ENCODE measurements around the gene CYP51A1. TPM values are rescaled to one million over a fixed set of nuclear protein-coding genes. Genes with fewer than 3 reads are reported as not detected.
"Not testable (repeated sequence)": the region's sequence is repeated elsewhere in the genome, so short reads cannot be mapped to it uniquely, and the experiment has no call there.

Gene CYP51A1
- total RNA-seq, 1 donor from 2014 or later = 196 TPM

DNA sequence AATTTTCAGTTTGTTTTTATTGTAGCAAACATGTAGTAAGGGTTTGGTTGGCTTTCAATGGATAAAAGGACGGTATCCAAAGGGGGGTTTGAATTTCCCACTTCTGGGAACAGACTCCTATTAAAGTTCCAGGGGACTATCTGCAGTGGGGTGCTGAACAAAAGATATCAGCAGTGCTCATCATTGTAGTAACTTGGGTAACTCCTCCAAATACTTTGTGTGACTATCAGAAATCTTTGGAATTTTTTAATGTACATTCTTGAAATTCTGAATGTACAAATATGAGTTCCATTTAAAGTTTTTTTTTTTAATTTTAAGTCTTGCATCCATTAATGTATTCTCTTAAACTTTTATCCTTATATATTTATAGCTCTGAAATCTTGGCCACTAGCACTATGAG lies 42.1 kb downstream of the CYP51A1 start:
- TF ChIP-seq CTCF (conservative IDR thresholded peaks at IDR 0.05) = no peak
- peaks cover 25% of the 10 kb centered on the region for H3K36me3 Mint-ChIP-seq (ENCODE audit: low read depth)
- DNase-seq (ENCODE audit: low read depth, low spot score) = no peak
- no peaks in the 10 kb centered on the region for H3K27me3 Mint-ChIP-seq (ENCODE audit: low read depth)
- no peak overlapping the region for H3K4me3 Mint-ChIP-seq
- H3K9me3 Mint-ChIP-seq = peaks cover 10% of the 10 kb centered on the region
- H3K27ac Mint-ChIP-seq (ENCODE audit: unreplicated experiment) = no peak overlapping the region
- H3K4me1 Mint-ChIP-seq = no peaks in the 10 kb centered on the region

GRCh38 chr7:92088266-92088665 lies 46.0 kb downstream of the CYP51A1 start:
- no peak overlapping the region for H3K4me3 Mint-ChIP-seq
- DNase-seq (ENCODE audit: low read depth, low spot score) = no peak
- H3K27ac Mint-ChIP-seq (ENCODE audit: unreplicated experiment) = no peak overlapping the region
- H3K9me3 Mint-ChIP-seq = peaks cover 14% of the 10 kb centered on the region
- no peaks in the 10 kb centered on the region for H3K27me3 Mint-ChIP-seq (ENCODE audit: low read depth)
- H3K36me3 Mint-ChIP-seq (ENCODE audit: low read depth) = peaks cover 43% of the 10 kb centered on the region
- no peaks in the 10 kb centered on the region for H3K4me1 Mint-ChIP-seq
- TF ChIP-seq CTCF (conservative IDR thresholded peaks at IDR 0.05) = no peak

DNA sequence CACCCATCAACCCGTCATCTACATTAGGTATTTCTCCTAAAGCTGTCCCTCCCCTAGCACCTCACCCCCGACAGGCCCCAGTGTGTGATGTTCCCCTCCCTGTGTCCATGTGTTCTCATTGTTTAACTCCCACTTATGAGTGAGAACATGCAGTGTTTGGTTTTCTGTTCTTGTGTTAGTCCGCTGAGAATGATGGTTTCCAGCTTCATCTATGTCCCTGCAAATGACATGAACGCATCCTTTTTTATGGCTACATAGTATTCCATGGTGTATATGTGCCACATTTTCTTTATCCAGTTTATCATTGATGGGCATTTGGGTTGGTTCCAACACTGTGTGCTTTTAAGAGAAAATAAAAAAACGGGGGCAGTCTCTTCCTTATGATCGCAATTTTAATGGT lies 50.4 kb downstream of the CYP51A1 start:
- not testable (repeated sequence) for DNase-seq (ENCODE audit: low read depth, low spot score); H3K4me3 Mint-ChIP-seq; H3K4me1 Mint-ChIP-seq; H3K27me3 Mint-ChIP-seq (ENCODE audit: low read depth); H3K27ac Mint-ChIP-seq (ENCODE audit: unreplicated experiment); H3K9me3 Mint-ChIP-seq
- H3K36me3 Mint-ChIP-seq (ENCODE audit: low read depth) = peaks cover 35% of the 10 kb centered on the region

- DNase-seq (ENCODE audit: low read depth, low spot score) = no peak
- TF ChIP-seq CTCF (conservative IDR thresholded peaks at IDR 0.05) = no peak
- Mint-ChIP-seq H3K27me3 (ENCODE audit: low read depth) (no peaks in the 10 kb centered on the region), H3K4me3 (no peak overlapping the region), H3K4me1 (no peaks in the 10 kb centered on the region), H3K9me3 (no peaks in the 10 kb centered on the region), H3K27ac (ENCODE audit: unreplicated experiment) (no peak overlapping the region), H3K36me3 (ENCODE audit: low read depth) (peaks cover 7% of the 10 kb centered on the region)
Measured at GRCh38 chr7:92076509-92076908, 57.8 kb downstream of the CYP51A1 start.

DNA sequence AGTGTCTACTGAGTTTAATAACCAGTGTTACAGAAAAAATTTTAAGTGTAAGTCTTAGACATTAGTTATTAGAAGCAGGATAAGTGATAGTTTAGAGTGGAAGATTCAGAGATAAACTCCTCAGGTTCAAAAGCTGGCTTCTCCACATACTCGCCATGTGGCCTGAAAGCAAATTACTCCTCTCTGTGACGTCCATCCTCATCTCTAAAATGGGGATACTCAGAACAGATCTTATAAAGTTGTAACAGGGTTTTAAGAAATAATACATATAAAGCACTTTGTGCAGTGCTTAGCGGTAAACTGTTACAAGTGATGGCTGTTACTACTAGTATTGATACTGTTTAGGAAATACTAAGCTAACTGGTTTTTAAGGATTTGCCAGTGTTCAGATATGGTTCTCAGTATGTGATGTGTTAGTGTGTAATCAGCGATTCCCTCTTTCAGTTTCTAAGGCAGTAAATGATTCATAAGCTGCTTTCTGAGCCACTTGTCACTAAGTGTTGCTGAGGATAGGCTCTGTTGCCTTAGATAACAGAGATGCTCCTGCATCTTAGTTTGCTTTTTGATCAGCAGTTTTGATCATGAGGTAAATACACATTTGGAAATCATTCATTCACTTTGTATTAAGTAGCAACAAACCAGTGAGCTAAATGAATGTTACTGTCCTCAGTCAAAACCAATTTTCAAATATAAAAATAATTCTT lies 58.7 kb downstream of the CYP51A1 start:
- Mint-ChIP-seq H3K4me1 (no peaks in the 10 kb centered on the region), H3K36me3 (ENCODE audit: low read depth) (peaks cover 7% of the 10 kb centered on the region), H3K27me3 (ENCODE audit: low read depth) (no peaks in the 10 kb centered on the region), H3K9me3 (no peaks in the 10 kb centered on the region), H3K4me3 (no peak overlapping the region), H3K27ac (ENCODE audit: unreplicated experiment) (no peak overlapping the region)
- no peak for TF ChIP-seq CTCF (conservative IDR thresholded peaks at IDR 0.05)
- no peak for DNase-seq (ENCODE audit: low read depth, low spot score)

- Mint-ChIP-seq H3K9me3 (no peaks in the 10 kb centered on the region), H3K36me3 (ENCODE audit: low read depth) (peaks cover 7% of the 10 kb centered on the region), H3K27ac (ENCODE audit: unreplicated experiment) (no peak overlapping the region), H3K27me3 (ENCODE audit: low read depth) (no peaks in the 10 kb centered on the region), H3K4me3 (no peak overlapping the region), H3K4me1 (no peaks in the 10 kb centered on the region)
- no peak for DNase-seq (ENCODE audit: low read depth, low spot score)
- no peak for TF ChIP-seq CTCF (conservative IDR thresholded peaks at IDR 0.05)
Measured at GRCh38 chr7:92072708-92073107, 61.6 kb downstream of the CYP51A1 start.

All from neural crest cell (in vitro differentiated cells).